ENCODE results near the gene ZHX3. TPM values are rescaled to one million over a fixed set of nuclear protein-coding genes. Genes with fewer than 3 reads are reported as not detected.

The ZHX3 gene
- total RNA-seq, 1 donor from 2014 or later: 8.2 TPM

- Mint-ChIP-seq H3K27me3 (ENCODE audit: low read depth) (peaks cover 8% of the 10 kb centered on the region), H3K27ac (no peak overlapping the region), H3K36me3 (ENCODE audit: low read depth) (peaks cover 7% of the 10 kb centered on the region), H3K4me1 (ENCODE audit: low read depth) (no peaks in the 10 kb centered on the region), H3K4me3 (ENCODE audit: low read depth) (no peak overlapping the region), H3K9me3 (no peaks in the 10 kb centered on the region)
- intact Hi-C loops (cut with micrococcal nuclease): no loop called here
- DNase-seq (ENCODE audit: low spot score): no peak
These were observed 112.9 kb downstream of the ZHX3 start for GRCh38 chr20:41204304-41205265.

- no peak for DNase-seq (ENCODE audit: low spot score)
- Mint-ChIP-seq H3K27ac (no peak overlapping the region), H3K4me3 (ENCODE audit: low read depth) (no peak overlapping the region), H3K27me3 (ENCODE audit: low read depth) (peaks cover 6% of the 10 kb centered on the region), H3K36me3 (ENCODE audit: low read depth) (peaks cover 13% of the 10 kb centered on the region), H3K9me3 (peaks cover 7% of the 10 kb centered on the region), H3K4me1 (ENCODE audit: low read depth) (no peaks in the 10 kb centered on the region)
- intact Hi-C loops (cut with micrococcal nuclease): no loop called here
These were observed 113.9 kb downstream of the ZHX3 start for GRCh38 chr20:41203660-41204059.

- Mint-ChIP-seq H3K27ac (no peak overlapping the region), H3K36me3 (ENCODE audit: low read depth) (peaks cover 16% of the 10 kb centered on the region), H3K9me3 (peaks cover 12% of the 10 kb centered on the region), H3K4me1 (ENCODE audit: low read depth) (no peaks in the 10 kb centered on the region), H3K4me3 (ENCODE audit: low read depth) (no peak overlapping the region), H3K27me3 (ENCODE audit: low read depth) (peaks cover 2% of the 10 kb centered on the region)
- DNase-seq (ENCODE audit: low spot score): no peak
- intact Hi-C loops (cut with micrococcal nuclease): no loop called here
These were observed 115.1 kb downstream of the ZHX3 start for GRCh38 chr20:41202426-41202825.

GRCh38 chr20:41201760-41202159, 115.8 kb downstream of the ZHX3 start:
- H3K4me1 Mint-ChIP-seq (ENCODE audit: low read depth): no peaks in the 10 kb centered on the region
- intact Hi-C loops (cut with micrococcal nuclease): no loop called here
- no peak for DNase-seq (ENCODE audit: low spot score)
- H3K36me3 Mint-ChIP-seq (ENCODE audit: low read depth): peaks cover 16% of the 10 kb centered on the region
- peaks cover 2% of the 10 kb centered on the region for H3K27me3 Mint-ChIP-seq (ENCODE audit: low read depth)
- H3K27ac Mint-ChIP-seq: no peak overlapping the region
- no peak overlapping the region for H3K4me3 Mint-ChIP-seq (ENCODE audit: low read depth)
- peaks cover 14% of the 10 kb centered on the region for H3K9me3 Mint-ChIP-seq

- Mint-ChIP-seq H3K4me1 (ENCODE audit: low read depth) (peaks cover 6% of the 10 kb centered on the region), H3K27me3 (ENCODE audit: low read depth) (no peaks in the 10 kb centered on the region), H3K4me3 (ENCODE audit: low read depth) (no peak overlapping the region), H3K36me3 (ENCODE audit: low read depth) (peaks cover 16% of the 10 kb centered on the region), H3K27ac (no peak overlapping the region), H3K9me3 (peaks cover 15% of the 10 kb centered on the region)
- DNase-seq (ENCODE audit: low spot score): no peak
- intact Hi-C loops (cut with micrococcal nuclease): no loop called here
These were observed 116.9 kb downstream of the ZHX3 start for GRCh38 chr20:41200446-41201202.

GRCh38 chr20:41198443-41198842, 119.1 kb downstream of the ZHX3 start:
- Mint-ChIP-seq H3K27ac (no peak overlapping the region), H3K36me3 (ENCODE audit: low read depth) (peaks cover 20% of the 10 kb centered on the region), H3K4me3 (ENCODE audit: low read depth) (no peak overlapping the region), H3K27me3 (ENCODE audit: low read depth) (no peaks in the 10 kb centered on the region), H3K9me3 (peaks cover 19% of the 10 kb centered on the region), H3K4me1 (ENCODE audit: low read depth) (peaks cover 12% of the 10 kb centered on the region)
- no peak for DNase-seq (ENCODE audit: low spot score)
- intact Hi-C loops (cut with micrococcal nuclease): loop anchor here (5.0 kb wide), 1 partner anchor 34 kb away; no protein-coding TSS in a partner anchor

GRCh38 chr20:41196653-41197225, 120.8 kb downstream of the ZHX3 start:
- H3K27me3 Mint-ChIP-seq (ENCODE audit: low read depth): no peaks in the 10 kb centered on the region
- no peak for DNase-seq (ENCODE audit: low spot score)
- peaks cover 12% of the 10 kb centered on the region for H3K4me1 Mint-ChIP-seq (ENCODE audit: low read depth)
- intact Hi-C loops (cut with micrococcal nuclease): loop anchor here (5.0 kb wide), 1 partner anchor 36 kb away; no protein-coding TSS in a partner anchor
- no peak overlapping the region for H3K4me3 Mint-ChIP-seq (ENCODE audit: low read depth)
- peaks cover 26% of the 10 kb centered on the region for H3K9me3 Mint-ChIP-seq
- H3K36me3 Mint-ChIP-seq (ENCODE audit: low read depth): peaks cover 27% of the 10 kb centered on the region
- H3K27ac Mint-ChIP-seq: no peak overlapping the region

- H3K36me3 Mint-ChIP-seq (ENCODE audit: low read depth): peaks cover 22% of the 10 kb centered on the region
- peaks cover 4% of the 10 kb centered on the region for H3K27me3 Mint-ChIP-seq (ENCODE audit: low read depth)
- no peak for DNase-seq (ENCODE audit: low spot score)
- no peak overlapping the region for H3K27ac Mint-ChIP-seq
- peaks cover 12% of the 10 kb centered on the region for H3K4me1 Mint-ChIP-seq (ENCODE audit: low read depth)
- peaks cover 32% of the 10 kb centered on the region for H3K9me3 Mint-ChIP-seq
- H3K4me3 Mint-ChIP-seq (ENCODE audit: low read depth): no peak overlapping the region
- intact Hi-C loops (cut with micrococcal nuclease): no loop called here
These were observed 125.0 kb downstream of the ZHX3 start for GRCh38 chr20:41192575-41192974.

- no peak overlapping the region for H3K27ac Mint-ChIP-seq
- peaks cover 12% of the 10 kb centered on the region for H3K4me1 Mint-ChIP-seq (ENCODE audit: low read depth)
- peaks cover 32% of the 10 kb centered on the region for H3K9me3 Mint-ChIP-seq
- no peak overlapping the region for H3K4me3 Mint-ChIP-seq (ENCODE audit: low read depth)
- peaks cover 22% of the 10 kb centered on the region for H3K36me3 Mint-ChIP-seq (ENCODE audit: low read depth)
- intact Hi-C loops (cut with micrococcal nuclease): no loop called here
- H3K27me3 Mint-ChIP-seq (ENCODE audit: low read depth): peaks cover 4% of the 10 kb centered on the region
- no peak for DNase-seq (ENCODE audit: low spot score)
These were observed 125.7 kb downstream of the ZHX3 start for GRCh38 chr20:41191562-41192500.

GRCh38 chr20:41187668-41188067, 129.9 kb downstream of the ZHX3 start:
- intact Hi-C loops (cut with micrococcal nuclease): no loop called here
- Mint-ChIP-seq H3K27ac (no peak overlapping the region), H3K27me3 (ENCODE audit: low read depth) (peaks cover 4% of the 10 kb centered on the region), H3K9me3 (peaks cover 18% of the 10 kb centered on the region), H3K4me3 (ENCODE audit: low read depth) (no peak overlapping the region), H3K4me1 (ENCODE audit: low read depth) (no peaks in the 10 kb centered on the region), H3K36me3 (ENCODE audit: low read depth) (peaks cover 11% of the 10 kb centered on the region)
- DNase-seq (ENCODE audit: low spot score): no peak

- H3K9me3 Mint-ChIP-seq: peaks cover 4% of the 10 kb centered on the region
- H3K4me1 Mint-ChIP-seq (ENCODE audit: low read depth): peaks cover 3% of the 10 kb centered on the region
- no peak for DNase-seq (ENCODE audit: low spot score)
- no peaks in the 10 kb centered on the region for H3K36me3 Mint-ChIP-seq (ENCODE audit: low read depth)
- H3K27me3 Mint-ChIP-seq (ENCODE audit: low read depth): peaks cover 3% of the 10 kb centered on the region
- no peak overlapping the region for H3K4me3 Mint-ChIP-seq (ENCODE audit: low read depth)
- intact Hi-C loops (cut with micrococcal nuclease): no loop called here
- no peak overlapping the region for H3K27ac Mint-ChIP-seq
These were observed 132.3 kb downstream of the ZHX3 start for GRCh38 chr20:41185013-41185757.

Measured in activated T-helper 2 cell treated with anti-CD3 and anti-CD28 coated beads, Interferon-gamma antibody, Interleukin-2, Interleukin-4, amounts not matched to agents 10 μg/mL and 5 μg/mL and 100 μg/mL, durations not matched to agents 14 hours and 24 hours and 36 hours (primary cell).